DMS153 (cell line): ENCODE data around the gene RPS6KL1.

ENCODE experiments used
- DNase-seq: peaks from one replicate; lab custom pipeline; 2025; lab: John Stamatoyannopoulos, UW

The RPS6KL1 gene

GRCh38 chr14:74922752-74923401, at the start of gene RPS6KL1:
TSS of gene RPS6KL1 (minus strand) at chr14:74923260. CDS start at chr14:74921541, 1,719 bp downstream.
- peak; percentile 63 for DNase-seq

- no peak for DNase-seq
These were observed 45.8 kb upstream of the RPS6KL1 start for GRCh38 chr14:74968811-74969210.

- DNase-seq, result no peak
These were observed 42.6 kb upstream of the RPS6KL1 start for GRCh38 chr14:74965486-74966153.

GRCh38 chr14:74964787-74965485, 41.9 kb upstream of the RPS6KL1 start:
- DNase-seq, result no peak

- DNase-seq, result no peak
These were observed 40.7 kb upstream of the RPS6KL1 start for GRCh38 chr14:74963705-74964271.

- no peak for DNase-seq
These were observed 40.2 kb upstream of the RPS6KL1 start for GRCh38 chr14:74963178-74963704.

GRCh38 chr14:74962493-74962892, 39.4 kb upstream of the RPS6KL1 start:
- no peak for DNase-seq

- DNase-seq, result no peak
These were observed 39.0 kb upstream of the RPS6KL1 start for GRCh38 chr14:74962046-74962445.

GRCh38 chr14:74961238-74961911, 38.3 kb upstream of the RPS6KL1 start:
- DNase-seq, result no peak

- DNase-seq, result no peak
These were observed 37.7 kb upstream of the RPS6KL1 start for GRCh38 chr14:74960736-74961135.

GRCh38 chr14:74959596-74960180, 36.6 kb upstream of the RPS6KL1 start:
- DNase-seq, result no peak

GRCh38 chr14:74956280-74957072, 33.4 kb upstream of the RPS6KL1 start:
- DNase-seq, result no peak

- DNase-seq, result no peak
These were observed 32.9 kb upstream of the RPS6KL1 start for GRCh38 chr14:74956027-74956279.

GRCh38 chr14:74955229-74956026, 32.4 kb upstream of the RPS6KL1 start, which contains the start of gene PGF:
TSS of gene PGF (minus strand) at chr14:74955597. CDS start at chr14:74955242, 355 bp downstream.
- DNase-seq, result peak; percentile 10

- no peak for DNase-seq
These were observed 31.8 kb upstream of the RPS6KL1 start for GRCh38 chr14:74954947-74955228.

- DNase-seq, result peak; percentile 36
These were observed 31.3 kb upstream of the RPS6KL1 start for GRCh38 chr14:74954232-74954946.

- no peak for DNase-seq
These were observed 30.6 kb upstream of the RPS6KL1 start for GRCh38 chr14:74953686-74954085.

GRCh38 chr14:74952697-74953484, 29.8 kb upstream of the RPS6KL1 start:
- DNase-seq, result no peak

- no peak for DNase-seq
These were observed 29.2 kb upstream of the RPS6KL1 start for GRCh38 chr14:74952180-74952665.
